ENCODE data around the gene OTC.

OTC gene

DNA sequence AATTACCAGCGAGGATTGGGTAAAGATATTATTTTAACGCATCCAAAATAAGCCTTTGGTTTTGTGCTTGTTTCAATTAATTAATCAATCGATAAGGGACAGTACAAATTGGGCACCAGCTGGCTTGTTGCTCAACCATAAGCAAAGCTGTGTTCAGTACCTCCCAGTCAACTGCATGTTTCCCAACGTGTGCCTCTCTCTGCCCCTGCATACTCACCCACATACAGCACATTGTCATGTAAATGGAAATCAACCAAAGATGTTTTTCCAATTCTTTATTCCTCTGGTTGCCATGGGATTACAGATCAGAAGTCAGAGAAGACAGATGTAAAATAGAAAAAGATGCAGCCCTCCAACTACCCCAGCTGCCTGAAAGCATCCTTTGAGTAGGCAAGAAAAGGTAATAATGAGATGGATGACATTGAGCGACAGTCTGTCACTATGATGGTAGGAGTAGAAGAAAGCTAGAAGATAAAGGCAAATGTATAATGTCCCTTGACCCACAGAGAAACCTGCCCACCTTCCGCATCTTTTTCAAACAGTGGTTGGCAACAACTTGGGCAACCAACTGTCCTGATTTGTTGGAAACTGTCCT lies 116.3 kb downstream of the OTC start:
- no peak for DNase-seq (ENCODE audit: low read depth in 2 of 2)
